GM18508 (cell line): ENCODE data around the gene NAT14.
"Not testable (repeated sequence)": the region's sequence is repeated elsewhere in the genome, so short reads cannot be mapped to it uniquely, and the experiment has no call there.

Source experiments
- ATAC-seq: cut with Tn5 transposase; IDR thresholded peaks from one replicate; pipeline ENCODE4 v1.9.1; 2021; ENCODE audit warnings: moderate number of reproducible peaks; ENCODE audit not compliant: insufficient read depth, unreplicated experiment

NAT14 gene

GRCh38 chr19:55529636-55530234 lies 44.7 kb downstream of the NAT14 start:
- ATAC-seq: no peak

GRCh38 chr19:55530996-55531395 lies 46.0 kb downstream of the NAT14 start:
- ATAC-seq: no peak

- ATAC-seq: not testable (repeated sequence)
Measured at GRCh38 chr19:55534280-55534679, 49.3 kb downstream of the NAT14 start.

- ATAC-seq: no peak
Measured at GRCh38 chr19:55535173-55535964, 50.4 kb downstream of the NAT14 start.

- no peak for ATAC-seq
Measured at GRCh38 chr19:55535965-55536350, 51.0 kb downstream of the NAT14 start.

GRCh38 chr19:55536366-55536765 lies 51.4 kb downstream of the NAT14 start:
- no peak for ATAC-seq
